Measurements from ENCODE around the gene P2RY6. TPM values are rescaled to one million over a fixed set of nuclear protein-coding genes. Genes with fewer than 3 reads are reported as not detected.

Gene P2RY6
- polyA plus RNA-seq, 12 donors: 1.0 to 11.7 (median 1.9) TPM; not detected in 1

- no peak for DNase-seq
Observed at GRCh38 chr11:73236205-73236765, 35.9 kb upstream of the P2RY6 start.

GRCh38 chr11:73236854-73237253 lies 35.3 kb upstream of the P2RY6 start:
- DNase-seq: no peak

GRCh38 chr11:73237471-73238290 lies 34.5 kb upstream of the P2RY6 start:
- no peak for DNase-seq

GRCh38 chr11:73239111-73239521 lies 33.0 kb upstream of the P2RY6 start:
- no peak for DNase-seq

DNA sequence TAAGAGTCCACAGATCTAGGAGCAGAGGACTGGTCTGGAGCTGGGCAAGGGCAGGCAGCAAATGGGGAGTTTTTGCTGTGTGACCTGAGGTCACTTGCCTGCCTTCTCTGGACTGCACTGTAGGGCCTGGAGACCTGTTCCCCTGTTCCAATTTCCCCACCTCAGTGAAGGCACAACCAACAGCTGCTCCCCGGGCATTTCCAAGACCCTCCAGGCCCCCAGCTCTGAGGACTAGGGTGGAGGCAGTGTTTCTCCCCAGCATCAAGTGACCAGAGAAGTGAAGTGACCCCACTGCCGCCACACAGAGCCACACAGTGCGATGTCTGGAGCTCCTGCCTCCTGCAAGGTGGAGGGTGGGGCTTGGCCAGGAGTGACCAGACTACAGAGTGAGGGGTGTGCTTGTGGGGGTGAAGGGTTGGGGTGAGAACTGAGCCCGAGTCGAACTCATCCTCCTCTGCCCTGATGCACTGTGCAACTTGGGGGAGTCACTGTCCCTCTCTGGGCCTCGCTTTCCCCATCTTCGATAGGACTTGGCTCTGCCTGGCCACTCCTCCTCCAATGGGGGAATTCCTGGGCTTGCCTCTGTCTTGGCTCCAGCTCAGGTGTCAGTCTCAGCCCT lies 32.5 kb upstream of the P2RY6 start:
- no peak for DNase-seq

DNA sequence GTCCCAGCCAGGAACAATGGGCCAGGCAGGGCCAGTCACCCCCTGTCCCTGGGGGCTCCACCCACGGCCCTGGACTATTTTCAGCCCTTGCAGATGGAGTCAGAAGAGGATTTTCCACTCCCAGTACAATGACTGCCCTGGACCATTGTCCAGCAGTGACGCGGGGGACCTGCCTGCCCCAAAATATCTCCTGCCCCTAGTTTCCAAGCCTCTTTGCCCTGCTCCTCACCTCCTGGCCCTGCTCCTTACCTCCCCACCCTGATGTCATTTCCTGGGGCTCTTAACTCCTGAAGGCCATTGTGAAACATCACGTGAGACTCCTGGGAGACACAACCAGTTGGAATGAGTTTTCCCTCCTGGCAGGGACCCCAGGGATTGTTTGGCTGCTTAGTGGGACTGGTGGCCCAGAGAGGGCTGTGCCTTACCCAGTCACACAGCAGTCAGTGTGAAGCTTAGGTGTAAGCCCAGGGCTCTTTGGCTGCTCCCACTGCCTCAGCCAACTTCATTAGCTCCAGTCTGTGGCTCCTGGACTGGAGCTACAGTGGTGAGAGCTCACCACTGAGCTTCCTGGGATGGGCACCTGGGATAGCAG lies 31.9 kb upstream of the P2RY6 start:
- no peak for DNase-seq

- DNase-seq: no peak
Observed at GRCh38 chr11:73241300-73241699, 30.8 kb upstream of the P2RY6 start.

- peak; percentile 77 for DNase-seq
Observed at GRCh38 chr11:73242251-73243092, 29.7 kb upstream of the P2RY6 start.

DNA sequence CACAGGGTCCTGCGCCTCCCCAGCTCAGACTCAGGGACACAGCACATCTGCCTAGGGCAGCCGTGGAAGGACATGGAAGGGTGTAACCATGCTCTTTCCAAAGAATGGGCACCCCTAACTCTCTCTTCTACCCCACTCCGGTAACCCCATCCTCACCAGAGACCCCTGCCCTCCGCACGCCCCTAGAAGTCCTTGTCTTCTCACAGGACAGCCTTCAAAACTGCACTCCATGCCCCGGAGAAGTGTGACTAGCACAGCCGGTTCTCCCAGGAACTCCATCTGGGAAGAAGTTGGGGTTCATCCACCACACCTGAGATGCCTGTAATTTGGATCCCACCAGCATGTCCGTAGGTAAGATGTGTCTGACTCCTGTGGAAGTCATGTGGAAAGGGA lies 29.0 kb upstream of the P2RY6 start:
- no peak for DNase-seq

DNA sequence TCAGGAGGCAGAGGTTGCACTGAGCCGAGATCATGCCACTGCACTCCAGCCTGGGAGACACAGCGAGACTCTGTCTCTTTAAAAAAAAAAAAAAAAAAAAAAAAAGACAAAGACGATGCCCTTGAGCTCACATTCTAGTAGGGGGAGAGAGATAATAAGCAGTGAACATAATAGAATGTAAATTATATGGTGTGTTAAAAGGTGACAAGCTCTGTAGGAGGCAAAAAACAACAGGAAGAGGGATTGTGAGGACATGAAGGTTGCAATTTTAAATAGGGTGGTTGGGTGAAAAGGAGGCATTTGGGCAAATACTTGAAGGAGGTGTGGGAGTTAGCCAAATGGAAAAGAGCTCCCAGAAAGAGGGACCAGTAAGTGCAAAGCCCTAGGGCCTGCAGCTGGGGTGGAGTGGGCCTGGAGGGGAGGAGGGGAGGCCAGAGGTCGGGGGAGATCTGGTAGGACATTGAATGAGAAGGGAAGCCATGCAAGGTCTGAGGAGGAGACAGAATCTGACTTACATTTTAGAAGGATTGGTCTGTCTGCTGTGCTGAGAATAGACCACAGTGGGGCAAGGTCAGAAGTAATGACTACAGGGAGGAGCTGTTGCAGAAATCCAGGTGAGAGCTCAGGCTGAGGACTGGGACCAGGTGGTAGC lies 27.4 kb upstream of the P2RY6 start:
- no peak for DNase-seq

GRCh38 chr11:73245461-73245860 lies 26.7 kb upstream of the P2RY6 start:
- DNase-seq: no peak

GRCh38 chr11:73246303-73246702 lies 25.8 kb upstream of the P2RY6 start:
- DNase-seq: no peak

GRCh38 chr11:73248526-73249185 lies 23.5 kb upstream of the P2RY6 start:
- no peak for DNase-seq

DNA sequence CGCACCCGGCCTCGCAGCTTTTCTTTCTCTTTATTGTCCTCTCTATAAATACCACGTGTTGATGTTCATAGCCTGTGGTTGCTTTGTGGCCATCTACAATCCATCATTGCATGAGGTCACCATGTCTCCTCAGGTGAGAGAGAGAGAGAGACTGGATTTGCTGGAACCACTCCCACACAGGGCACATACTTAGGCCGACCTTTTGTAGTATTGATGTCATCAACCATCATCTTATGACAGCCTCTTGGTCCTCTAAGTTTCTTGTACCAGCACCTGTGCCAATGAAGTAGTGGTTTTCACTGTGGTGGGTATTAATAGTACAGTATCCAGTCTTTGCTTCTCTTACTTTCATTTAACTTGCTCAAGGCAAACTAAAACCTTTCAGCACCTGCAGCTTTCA lies 22.8 kb upstream of the P2RY6 start:
- DNase-seq: no peak

GRCh38 chr11:73249853-73250783 lies 22.0 kb upstream of the P2RY6 start:
- DNase-seq: no peak

DNA sequence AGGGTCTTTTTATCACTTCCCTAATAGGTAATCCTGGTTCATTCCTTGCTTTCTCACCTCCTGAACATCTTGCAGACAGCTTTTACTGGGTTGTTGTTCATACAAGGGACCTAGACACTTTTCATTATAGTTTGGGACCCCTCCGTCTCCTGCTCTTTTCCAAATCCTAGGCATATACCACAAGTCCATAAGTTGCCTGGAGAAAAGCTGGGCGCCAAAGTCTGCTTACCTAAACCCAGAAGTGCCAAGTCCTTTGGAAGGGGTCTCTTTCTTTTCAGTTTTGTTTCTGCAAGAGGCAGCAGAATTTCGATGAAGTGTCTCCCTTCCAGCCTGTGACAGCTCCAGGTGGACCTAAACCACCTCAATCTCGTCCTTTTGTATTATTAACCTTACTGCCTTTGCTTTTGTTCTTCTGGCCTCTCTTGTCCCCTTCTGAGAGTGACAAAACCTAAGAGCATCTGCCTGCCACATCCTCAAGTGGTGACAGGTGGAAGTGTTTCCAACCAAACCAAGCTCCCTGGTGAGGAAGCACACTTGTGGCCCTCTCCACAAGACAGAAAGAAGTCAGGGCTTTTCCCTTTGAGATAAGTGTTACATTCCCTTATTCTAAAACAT lies 19.5 kb upstream of the P2RY6 start:
- DNase-seq: no peak

DNA sequence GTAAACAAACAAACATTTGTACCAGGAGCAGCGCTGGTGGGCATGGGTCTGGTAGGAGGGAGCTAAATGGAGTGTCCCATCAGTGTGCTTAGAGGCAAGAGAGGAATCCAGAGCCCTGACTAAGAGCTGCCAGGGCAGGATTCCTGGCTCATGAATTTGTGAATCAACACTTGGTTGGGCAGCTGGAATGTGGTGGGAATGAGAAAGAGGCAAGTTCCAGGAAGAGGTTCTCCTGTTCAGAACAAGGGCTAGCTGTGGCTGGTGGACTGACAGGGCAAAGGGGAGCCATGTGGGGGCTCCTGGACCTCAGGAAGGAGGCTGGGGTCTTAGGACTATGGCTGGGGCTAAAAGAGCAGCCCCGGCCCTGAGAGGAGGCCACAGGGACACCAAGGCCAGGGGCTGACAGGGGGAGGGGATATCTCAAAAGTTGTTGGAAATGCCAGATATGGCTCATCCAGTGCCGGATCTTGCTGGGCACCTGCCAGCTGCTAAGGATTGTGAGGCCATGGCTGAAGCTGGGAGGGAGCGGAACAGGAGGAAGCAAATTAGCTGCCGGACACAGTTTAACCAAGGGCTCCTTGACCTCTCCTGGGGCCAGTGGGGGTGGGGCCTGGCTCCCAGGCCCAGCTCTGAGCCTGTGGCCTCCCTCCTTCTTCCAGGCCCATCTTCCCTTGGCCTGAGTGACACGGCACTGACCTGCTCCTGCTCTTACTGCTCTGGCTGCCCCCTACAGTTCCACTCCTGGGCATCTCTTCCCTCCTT lies 14.6 kb upstream of the P2RY6 start:
- DNase-seq: no peak

Data from muscle of arm (tissue), 12 donors.